Measurements from ENCODE around the gene DDX41.

The DDX41 gene

GRCh38 chr5:177472460-177473442 is 44.0 kb downstream of the DDX41 start:
- Histone ChIP-seq H3K9me3 (ENCODE audit: insufficient read depth, low read length, severe bottlenecking) (no peaks in the 10 kb centered on the region), H4K20me1 (ENCODE audit: insufficient read depth, low read length) (peaks cover 57% of the 10 kb centered on the region), H3K27ac (ENCODE audit: low read length) (peak overlapping the region; percentile 67), H3K36me3 (ENCODE audit: insufficient read depth, low read length) (peaks cover 34% of the 10 kb centered on the region), H3K9ac (ENCODE audit: low read depth, low read length) (peak overlapping the region; percentile 79), H2AFZ (ENCODE audit: low read depth, low read length) (peak overlapping the region; percentile 80), H3K4me1 (ENCODE audit: insufficient read depth, low read length) (peaks cover 24% of the 10 kb centered on the region), H3K79me2 (ENCODE audit: insufficient read depth, low read length) (peaks cover 34% of the 10 kb centered on the region), H3K4me3 (ENCODE audit: low read depth in 1 of 2, low read length in 2 of 2) (peak overlapping the region; percentile 77 to 82), H3K4me2 (ENCODE audit: insufficient read depth, low read length) (peak overlapping the region; percentile 96), H3K27me3 (ENCODE audit: insufficient read depth, low read length, poor library complexity) (peaks cover 5% of the 10 kb centered on the region)
- TF ChIP-seq CTCF (IDR thresholded peaks at IDR 0.05; ENCODE audit: borderline replicate concordance, extremely low read depth, low read length, poor library complexity, severe bottlenecking) (peak; percentile 26), EZH2 (IDR thresholded peaks at IDR 0.05; ENCODE audit: borderline replicate concordance, low read depth, low read length, severe bottlenecking) (no peak)
- DNase-seq = peak; percentile 84
- peak; percentile 73 for ATAC-seq (ENCODE audit: insufficient read depth, low read depth)

- no peaks in the 10 kb centered on the region for H3K9me3 ChIP-seq (ENCODE audit: insufficient read depth, low read length, severe bottlenecking)
- peak overlapping the region; percentile 96 for H3K4me2 ChIP-seq (ENCODE audit: insufficient read depth, low read length)
- TF ChIP-seq EZH2 (IDR thresholded peaks at IDR 0.05; ENCODE audit: borderline replicate concordance, low read depth, low read length, severe bottlenecking) (no peak), CTCF (IDR thresholded peaks at IDR 0.05; ENCODE audit: borderline replicate concordance, extremely low read depth, low read length, poor library complexity, severe bottlenecking) (no peak)
- peak overlapping the region; percentile 67 for H3K27ac ChIP-seq (ENCODE audit: low read length)
- peaks cover 5% of the 10 kb centered on the region for H3K27me3 ChIP-seq (ENCODE audit: insufficient read depth, low read length, poor library complexity)
- H4K20me1 ChIP-seq (ENCODE audit: insufficient read depth, low read length) = peaks cover 57% of the 10 kb centered on the region
- peaks cover 34% of the 10 kb centered on the region for H3K79me2 ChIP-seq (ENCODE audit: insufficient read depth, low read length)
- peak overlapping the region; percentile 79 for H3K9ac ChIP-seq (ENCODE audit: low read depth, low read length)
- no peak overlapping the region for H2AFZ ChIP-seq (ENCODE audit: low read depth, low read length)
- ATAC-seq (ENCODE audit: insufficient read depth, low read depth) (no peak), DNase-seq (no peak)
- peak overlapping the region; percentile 77 to 82; a peak in 3 of 4 replicates for H3K4me3 ChIP-seq (ENCODE audit: low read depth in 1 of 2, low read length in 2 of 2)
- peaks cover 24% of the 10 kb centered on the region for H3K4me1 ChIP-seq (ENCODE audit: insufficient read depth, low read length)
- peaks cover 44% of the 10 kb centered on the region for H3K36me3 ChIP-seq (ENCODE audit: insufficient read depth, low read length)
These were observed 45.0 kb downstream of the DDX41 start for GRCh38 chr5:177471610-177472356.

- Histone ChIP-seq H3K4me3 (ENCODE audit: low read depth in 1 of 2, low read length in 2 of 2) (no peak overlapping the region), H3K36me3 (ENCODE audit: insufficient read depth, low read length) (peaks cover 52% of the 10 kb centered on the region), H3K27me3 (ENCODE audit: insufficient read depth, low read length, poor library complexity) (peaks cover 5% of the 10 kb centered on the region), H3K4me2 (ENCODE audit: insufficient read depth, low read length) (peak overlapping the region; percentile 96), H3K9ac (ENCODE audit: low read depth, low read length) (no peak overlapping the region), H2AFZ (ENCODE audit: low read depth, low read length) (no peak overlapping the region), H3K4me1 (ENCODE audit: insufficient read depth, low read length) (peaks cover 24% of the 10 kb centered on the region), H3K9me3 (ENCODE audit: insufficient read depth, low read length, severe bottlenecking) (no peaks in the 10 kb centered on the region), H3K27ac (ENCODE audit: low read length) (no peak overlapping the region), H4K20me1 (ENCODE audit: insufficient read depth, low read length) (peaks cover 57% of the 10 kb centered on the region), H3K79me2 (ENCODE audit: insufficient read depth, low read length) (peaks cover 34% of the 10 kb centered on the region)
- DNase-seq = no peak
- ATAC-seq (ENCODE audit: insufficient read depth, low read depth) = no peak
- TF ChIP-seq CTCF (IDR thresholded peaks at IDR 0.05; ENCODE audit: borderline replicate concordance, extremely low read depth, low read length, poor library complexity, severe bottlenecking) (no peak), EZH2 (IDR thresholded peaks at IDR 0.05; ENCODE audit: borderline replicate concordance, low read depth, low read length, severe bottlenecking) (no peak)
These were observed 45.8 kb downstream of the DDX41 start for GRCh38 chr5:177470759-177471536.

All from DND-41 (cell line).